ENCODE measurements around the gene ADGRG2.

DNA sequence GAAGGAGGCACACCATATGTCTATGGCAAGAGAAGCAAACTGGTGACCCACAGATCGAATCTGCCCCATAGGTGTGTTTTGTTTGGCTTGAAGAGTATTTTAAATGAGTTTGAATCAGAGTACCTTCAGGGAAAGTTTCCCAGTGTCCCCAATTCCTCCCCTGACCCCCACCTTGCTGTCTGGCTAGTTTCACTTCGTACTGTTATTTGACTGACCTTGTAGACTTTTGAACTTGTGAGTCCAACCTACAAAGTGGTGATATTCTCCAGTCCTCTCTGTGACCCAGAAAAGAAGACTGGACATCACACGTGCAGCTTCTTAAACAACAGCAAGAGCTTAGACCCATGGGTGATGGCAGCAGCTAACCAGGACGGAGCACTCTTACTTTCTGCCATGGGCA lies 177.8 kb downstream of the ADGRG2 start:
- TF ChIP-seq ZNF367 (CRISPR knock-in tag; IDR thresholded peaks at IDR 0.05; ENCODE audit: borderline replicate concordance) (no peak), MATR3 (CRISPR knock-in tag; IDR thresholded peaks at IDR 0.05) (no peak), MZF1 (CRISPR knock-in tag; IDR thresholded peaks at IDR 0.05; ENCODE audit: borderline replicate concordance) (no peak)
- TF ChIP-seq, protein P1, sequence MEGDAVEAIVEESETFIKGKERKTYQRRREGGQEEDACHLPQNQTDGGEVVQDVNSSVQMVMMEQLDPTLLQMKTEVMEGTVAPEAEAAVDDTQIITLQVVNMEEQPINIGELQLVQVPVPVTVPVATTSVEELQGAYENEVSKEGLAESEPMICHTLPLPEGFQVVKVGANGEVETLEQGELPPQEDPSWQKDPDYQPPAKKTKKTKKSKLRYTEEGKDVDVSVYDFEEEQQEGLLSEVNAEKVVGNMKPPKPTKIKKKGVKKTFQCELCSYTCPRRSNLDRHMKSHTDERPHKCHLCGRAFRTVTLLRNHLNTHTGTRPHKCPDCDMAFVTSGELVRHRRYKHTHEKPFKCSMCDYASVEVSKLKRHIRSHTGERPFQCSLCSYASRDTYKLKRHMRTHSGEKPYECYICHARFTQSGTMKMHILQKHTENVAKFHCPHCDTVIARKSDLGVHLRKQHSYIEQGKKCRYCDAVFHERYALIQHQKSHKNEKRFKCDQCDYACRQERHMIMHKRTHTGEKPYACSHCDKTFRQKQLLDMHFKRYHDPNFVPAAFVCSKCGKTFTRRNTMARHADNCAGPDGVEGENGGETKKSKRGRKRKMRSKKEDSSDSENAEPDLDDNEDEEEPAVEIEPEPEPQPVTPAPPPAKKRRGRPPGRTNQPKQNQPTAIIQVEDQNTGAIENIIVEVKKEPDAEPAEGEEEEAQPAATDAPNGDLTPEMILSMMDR (CRISPR knock-in tag; IDR thresholded peaks at IDR 0.05): no peak
- TF ChIP-seq, protein P2, sequence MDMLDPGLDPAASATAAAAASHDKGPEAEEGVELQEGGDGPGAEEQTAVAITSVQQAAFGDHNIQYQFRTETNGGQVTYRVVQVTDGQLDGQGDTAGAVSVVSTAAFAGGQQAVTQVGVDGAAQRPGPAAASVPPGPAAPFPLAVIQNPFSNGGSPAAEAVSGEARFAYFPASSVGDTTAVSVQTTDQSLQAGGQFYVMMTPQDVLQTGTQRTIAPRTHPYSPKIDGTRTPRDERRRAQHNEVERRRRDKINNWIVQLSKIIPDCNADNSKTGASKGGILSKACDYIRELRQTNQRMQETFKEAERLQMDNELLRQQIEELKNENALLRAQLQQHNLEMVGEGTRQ (IDR thresholded peaks at IDR 0.05; ENCODE audit: low read depth, low read length): no peak
- TF ChIP-seq, protein P2 (CRISPR knock-in tag; IDR thresholded peaks at IDR 0.05; ENCODE audit: borderline replicate concordance): no peak
- TF ChIP-seq, protein P3, sequence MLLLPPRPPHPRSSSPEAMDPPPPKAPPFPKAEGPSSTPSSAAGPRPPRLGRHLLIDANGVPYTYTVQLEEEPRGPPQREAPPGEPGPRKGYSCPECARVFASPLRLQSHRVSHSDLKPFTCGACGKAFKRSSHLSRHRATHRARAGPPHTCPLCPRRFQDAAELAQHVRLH (CRISPR knock-in tag; IDR thresholded peaks at IDR 0.05; ENCODE audit: borderline replicate concordance, low read depth): no peak

All from HepG2 (cell line).